SK-N-SH treated with all-trans-retinoic acid at 6 μM for 48 hours (cell line): Measurements from ENCODE around the gene DET1.
A peak's percentile ranks its signal among the peaks of the same experiment; 100 is the strongest.
"Not testable (repeated sequence)": the region's sequence is repeated elsewhere in the genome, so short reads cannot be mapped to it uniquely, and the experiment has no call there.

Experiments
- CSDC2 ChIP-seq: fragments of 250-450 bp; sonication (Bioruptor Pico); IDR thresholded peaks from 2 replicates; pipeline ENCODE4 v1.5.0; 2020; ENCODE audit warnings: mild to moderate bottlenecking, moderate library complexity
- OSR1 ChIP-seq: fragments of 250-450 bp; sonication (Bioruptor Pico); IDR thresholded peaks from 2 replicates; pipeline ENCODE4 v1.8.0; 2022; ENCODE audit warnings: moderate library complexity, mild to moderate bottlenecking, inconsistent platforms
- POU6F1 ChIP-seq: fragments of 250-450 bp; sonication (Bioruptor Pico); IDR thresholded peaks from 2 replicates; pipeline ENCODE4 v1.8.0; 2021; ENCODE audit warnings: low read depth, mild to moderate bottlenecking, moderate library complexity, borderline replicate concordance
- RARB ChIP-seq: fragments of 250-450 bp; sonication (Bioruptor Pico); IDR thresholded peaks from 2 replicates; pipeline ENCODE4 v1.8.0; 2021; ENCODE audit warnings: mild to moderate bottlenecking, moderate library complexity
- ZFP30 ChIP-seq: fragments of 450-650 bp; formaldehyde crosslinking; IDR thresholded peaks from 2 replicates; pipeline ENCODE4 v1.5.0; 2022; ENCODE audit warnings: mild to moderate bottlenecking, moderate library complexity

- TF ChIP-seq CSDC2 (CRISPR knock-in tag): peak; percentile 98
- TF ChIP-seq OSR1 (CRISPR knock-in tag); RARB; POU6F1: not testable (repeated sequence)
- TF ChIP-seq ZFP30 (CRISPR knock-in tag): 0 out of 2 replicates have a peak, but pooled peaks have one; percentile 32
These were observed 768 bp downstream of the DET1 start for GRCh38 chr15:88545578-88546247.
